Gastroesophageal sphincter (tissue), 3 donors: Measurements from ENCODE around the gene ISYNA1.

Source experiments
- CTCF ChIP-seq, 4 experiments: fragments of 200-600 bp in 2 of 4; fragments of 450-650 bp in 2 of 4; sonication (generic) in 1 of 4; IDR thresholded peaks; one replicate each; pipeline ENCODE4 v1.5.1; 2017 to 2019; ENCODE audit warnings: antibody characterized with exemption in 4 of 4, mild to moderate bottlenecking in 2 of 4, moderate library complexity in 2 of 4
- POLR2A ChIP-seq, 2 donors: fragments of 450-650 bp; IDR thresholded peaks; one replicate each; pipeline ENCODE4 v1.6.1; 2017; ENCODE audit warnings: antibody characterized with exemption in 2 of 2, mild to moderate bottlenecking in 2 of 2, moderate library complexity in 1 of 2

- TF ChIP-seq CTCF (IDR thresholded peaks at IDR 0.05) (peak in 2 of 4 experiments; percentile 19 to 47), POLR2A (IDR thresholded peaks at IDR 0.05) (no peak)
These were observed 36.3 kb downstream of the ISYNA1 start for GRCh38 chr19:18401580-18402112.
